ENCODE measurements around the gene ZNF831.
A peak's percentile ranks its signal among the peaks of the same experiment; 100 is the strongest.

ZNF831 gene

GRCh38 chr20:59190466-59190865, 26.8 kb downstream of the ZNF831 start:
- no peak for DNase-seq (ENCODE audit: insufficient read length)
- TF ChIP-seq POLR2AphosphoS5 (IDR thresholded peaks at IDR 0.05; ENCODE audit: low read depth, low read length) = no peak
- TF ChIP-seq TAF1 (IDR thresholded peaks at IDR 0.05; ENCODE audit: borderline replicate concordance, low read depth, low read length) = no peak
- no peak for TF ChIP-seq POLR2A (IDR thresholded peaks at IDR 0.05; ENCODE audit: low read depth, low read length)
- FAIRE-seq = no peak

- TF ChIP-seq POLR2AphosphoS5 (IDR thresholded peaks at IDR 0.05; ENCODE audit: low read depth, low read length) (no peak), POLR2A (IDR thresholded peaks at IDR 0.05; ENCODE audit: low read depth, low read length) (no peak), TAF1 (IDR thresholded peaks at IDR 0.05; ENCODE audit: borderline replicate concordance, low read depth, low read length) (no peak)
- DNase-seq (ENCODE audit: insufficient read length) (no peak), FAIRE-seq (no peak)
These were observed 27.6 kb downstream of the ZNF831 start for GRCh38 chr20:59191036-59191755.

- no peak for TF ChIP-seq POLR2AphosphoS5 (IDR thresholded peaks at IDR 0.05; ENCODE audit: low read depth, low read length)
- TF ChIP-seq POLR2A (IDR thresholded peaks at IDR 0.05; ENCODE audit: low read depth, low read length) = no peak
- no peak for TF ChIP-seq TAF1 (IDR thresholded peaks at IDR 0.05; ENCODE audit: borderline replicate concordance, low read depth, low read length)
- FAIRE-seq = no peak
These were observed 28.3 kb downstream of the ZNF831 start for GRCh38 chr20:59191756-59192532.

GRCh38 chr20:59192533-59192896, 28.9 kb downstream of the ZNF831 start:
- no peak for FAIRE-seq
- TF ChIP-seq POLR2A (IDR thresholded peaks at IDR 0.05; ENCODE audit: low read depth, low read length) (no peak), TAF1 (IDR thresholded peaks at IDR 0.05; ENCODE audit: borderline replicate concordance, low read depth, low read length) (no peak), POLR2AphosphoS5 (IDR thresholded peaks at IDR 0.05; ENCODE audit: low read depth, low read length) (no peak)
- no peak for DNase-seq (ENCODE audit: insufficient read length)

More at GRCh38 chr20:59191756-59192532, 28.3 kb downstream of the ZNF831 start:
- no peak for DNase-seq (ENCODE audit: insufficient read length)

GRCh38 chr20:59193325-59193724, 29.7 kb downstream of the ZNF831 start:
- TF ChIP-seq TAF1 (IDR thresholded peaks at IDR 0.05; ENCODE audit: borderline replicate concordance, low read depth, low read length) = no peak
- no peak for TF ChIP-seq POLR2A (IDR thresholded peaks at IDR 0.05; ENCODE audit: low read depth, low read length)
- no peak for TF ChIP-seq POLR2AphosphoS5 (IDR thresholded peaks at IDR 0.05; ENCODE audit: low read depth, low read length)
- DNase-seq (ENCODE audit: insufficient read length) (no peak), FAIRE-seq (no peak)

GRCh38 chr20:59194023-59194935, 30.7 kb downstream of the ZNF831 start:
- no peak for DNase-seq (ENCODE audit: insufficient read length)
- no peak for FAIRE-seq
- TF ChIP-seq TAF1 (IDR thresholded peaks at IDR 0.05; ENCODE audit: borderline replicate concordance, low read depth, low read length) (no peak), POLR2A (IDR thresholded peaks at IDR 0.05; ENCODE audit: low read depth, low read length) (no peak)

GRCh38 chr20:59195316-59195993, 31.8 kb downstream of the ZNF831 start:
- FAIRE-seq = no peak
- no peak for TF ChIP-seq POLR2A (IDR thresholded peaks at IDR 0.05; ENCODE audit: low read depth, low read length)
- TF ChIP-seq TAF1 (IDR thresholded peaks at IDR 0.05; ENCODE audit: borderline replicate concordance, low read depth, low read length) = no peak
- TF ChIP-seq POLR2AphosphoS5 (IDR thresholded peaks at IDR 0.05; ENCODE audit: low read depth, low read length) = no peak
- DNase-seq (ENCODE audit: insufficient read length) = no peak

- TF ChIP-seq TAF1 (IDR thresholded peaks at IDR 0.05; ENCODE audit: borderline replicate concordance, low read depth, low read length) = no peak
- TF ChIP-seq POLR2A (IDR thresholded peaks at IDR 0.05; ENCODE audit: low read depth, low read length) = no peak
- TF ChIP-seq POLR2AphosphoS5 (IDR thresholded peaks at IDR 0.05; ENCODE audit: low read depth, low read length) = no peak
- DNase-seq (ENCODE audit: insufficient read length) (no peak), FAIRE-seq (peak; percentile 24)
These were observed 40.7 kb downstream of the ZNF831 start for GRCh38 chr20:59204165-59204894.

- FAIRE-seq = no peak
- no peak for TF ChIP-seq POLR2A (IDR thresholded peaks at IDR 0.05; ENCODE audit: low read depth, low read length)
- no peak for DNase-seq (ENCODE audit: insufficient read length)
These were observed 41.4 kb downstream of the ZNF831 start for GRCh38 chr20:59205044-59205443.

GRCh38 chr20:59207235-59207634, 43.6 kb downstream of the ZNF831 start:
- no peak for DNase-seq (ENCODE audit: insufficient read length)
- FAIRE-seq = no peak
- TF ChIP-seq POLR2AphosphoS5 (IDR thresholded peaks at IDR 0.05; ENCODE audit: low read depth, low read length) (no peak), POLR2A (IDR thresholded peaks at IDR 0.05; ENCODE audit: low read depth, low read length) (no peak), TAF1 (IDR thresholded peaks at IDR 0.05; ENCODE audit: borderline replicate concordance, low read depth, low read length) (no peak)
